DND-41 (cell line): ENCODE results near the gene ACAP3.

Experiments used
- CTCF ChIP-seq: IDR thresholded peaks from 2 replicates; pipeline ENCODE4 v1.5.1; 2012; ENCODE audit warnings: borderline replicate concordance, low read length, moderate library complexity, mild to moderate bottlenecking; ENCODE audit not compliant: poor library complexity, severe bottlenecking; ENCODE audit errors: extremely low read depth
- EZH2 ChIP-seq: IDR thresholded peaks from 3 replicates; pipeline ENCODE4 v1.6.1; 2012; ENCODE audit warnings: borderline replicate concordance, low read depth, mild to moderate bottlenecking, moderate library complexity, low read length, inconsistent platforms; ENCODE audit not compliant: severe bottlenecking

GRCh38 chr1:1298861-1299685 is 8.7 kb downstream of the ACAP3 start:
- TF ChIP-seq CTCF (no peak), EZH2 (no peak)
